Upper lobe of left lung (tissue), 6 donors: ENCODE results near the gene PPIG. TPM values are rescaled to one million over a fixed set of nuclear protein-coding genes. Genes with fewer than 3 reads are reported as not detected.
"Not testable (repeated sequence)": the region's sequence is repeated elsewhere in the genome, so short reads cannot be mapped to it uniquely, and the experiment has no call there.

Experiments used
- ATAC-seq, 2 donors: fragments of 200-7000 bp; cut with Tn5 transposase; one replicate each; pipeline ENCODE4 v1.9.1; 2022; ENCODE audit warnings: mild to moderate bottlenecking in 2 of 2, moderate library complexity in 2 of 2; ENCODE audit not compliant: low FRiP score in 2 of 2
- DNase-seq, 2 donors: peaks; one replicate each; pipeline ENCODE4 v3.0.0-alpha.2; 2019 to 2020
- H3K27ac ChIP-seq, 4 donors: fragments of 200-600 bp; sonication (generic); one replicate each; pipeline ENCODE4 v1.5.1; 2016 to 2019
- H3K27me3 ChIP-seq, 4 donors: fragments of 200-600 bp; sonication (generic); one replicate each; pipeline ENCODE4 v1.5.1; 2017 to 2019
- H3K36me3 ChIP-seq, 4 donors: fragments of 200-600 bp; sonication (generic); one replicate each; pipeline ENCODE4 v1.5.1; 2016 to 2019
- H3K4me1 ChIP-seq, 4 donors: fragments of 200-600 bp; sonication (generic); one replicate each; pipeline ENCODE4 v1.5.1; 2018 to 2019
- H3K4me3 ChIP-seq, 4 donors: fragments of 200-600 bp; sonication (generic); one replicate each; pipeline ENCODE4 v1.5.1; 2017 to 2019; ENCODE audit warnings: mild to moderate bottlenecking in 2 of 4, moderate library complexity in 1 of 4
- H3K9me3 ChIP-seq, 4 donors: fragments of 200-600 bp; sonication (generic); one replicate each; pipeline ENCODE4 v1.5.1; 2018 to 2019
- CTCF ChIP-seq, 6 experiments: fragments of 450-650 bp in 4 of 6; fragments of 200-600 bp in 2 of 6; sonication (generic) in 2 of 6; IDR thresholded peaks; one replicate each; pipeline ENCODE4 v1.5.1; 2016 to 2019; ENCODE audit warnings: antibody characterized with exemption in 6 of 6
- EP300 ChIP-seq, 4 donors: sonication (generic); formaldehyde crosslinking; IDR thresholded peaks; one replicate each; pipeline ENCODE4 v1.5.1; 2017; ENCODE audit warnings: antibody characterized with exemption in 4 of 4, control low read depth in 2 of 4
- POLR2A ChIP-seq, 4 donors: fragments of 450-650 bp; IDR thresholded peaks; one replicate each; pipeline ENCODE4 v1.5.1; 2016 to 2017; ENCODE audit warnings: antibody characterized with exemption in 4 of 4, mild to moderate bottlenecking in 2 of 4
- POLR2AphosphoS5 ChIP-seq, 2 donors: sonication (generic); formaldehyde crosslinking; IDR thresholded peaks; one replicate each; pipeline ENCODE4 v1.5.1; 2017; ENCODE audit warnings: antibody characterized with exemption in 2 of 2
- WGBS, 2 donors: methylation state at CpG; one replicate each; pipeline ENCODE4 v1.1.5; 2017 to 2018; 5-methylcytosine and 5-hydroxymethylcytosine counted together
- total RNA-seq, 6 donors: library from RNA; depleted of rRNA in 4 of 6; stranded (reverse); fragments of >200 nt in 4 of 6; gene quantifications; one replicate each; pipeline versions ENCODE4 v1.1.0 to v1.2.1, GENCODE V29; 2016 to 2021
- donor health status: DM: no; HTN: no; CAD: no; lungs with moderate emphysema.
- donor health status: DM: no; HTN: yes; CAD: no; lungs with severe emphysema.

The PPIG gene
- total RNA-seq, 6 donors from 2014 or later, result 27.3 to 69.5 (median 46.2) TPM

GRCh38 chr2:169676357-169676756, 92.2 kb downstream of the PPIG start:
- Histone ChIP-seq H3K27ac (no peak overlapping the region), H3K9me3 (no peaks in the 10 kb centered on the region), H3K36me3 (no peaks in the 10 kb centered on the region), H3K27me3 (no peaks in the 10 kb centered on the region), H3K4me3 (no peak overlapping the region), H3K4me1 (no peaks in the 10 kb centered on the region)
- ATAC-seq (no peak), DNase-seq (no peak)
- no peak for TF ChIP-seq POLR2AphosphoS5 (IDR thresholded peaks at IDR 0.05)
- no peak for TF ChIP-seq POLR2A (IDR thresholded peaks at IDR 0.05)
- TF ChIP-seq EP300 (IDR thresholded peaks at IDR 0.05), result no peak
- no peak for TF ChIP-seq CTCF (IDR thresholded peaks at IDR 0.05)
- 63 to 67% methylated on average over 3 of the region's 3 CpGs for WGBS, 2 donors

- no peak for DNase-seq
- Histone ChIP-seq H3K9me3 (no peaks in the 10 kb centered on the region), H3K27ac (no peak overlapping the region), H3K27me3 (no peaks in the 10 kb centered on the region), H3K4me1 (no peaks in the 10 kb centered on the region), H3K36me3 (no peaks in the 10 kb centered on the region), H3K4me3 (no peak overlapping the region)
- TF ChIP-seq POLR2AphosphoS5 (IDR thresholded peaks at IDR 0.05), result no peak
- no peak for TF ChIP-seq CTCF (IDR thresholded peaks at IDR 0.05)
- no peak for TF ChIP-seq EP300 (IDR thresholded peaks at IDR 0.05)
- no peak for TF ChIP-seq POLR2A (IDR thresholded peaks at IDR 0.05)
- 88 to 99% methylated on average over 6 of the region's 6 CpGs for WGBS, 2 donors
- no peak for ATAC-seq
Measured at GRCh38 chr2:169676850-169677249, 92.7 kb downstream of the PPIG start.

- no peaks in the 10 kb centered on the region for H3K36me3 ChIP-seq
- H3K27ac ChIP-seq, result no peak overlapping the region
- 65 to 72% methylated on average over 3 of the region's 3 CpGs for WGBS, 2 donors
- H3K4me1 ChIP-seq, result no peaks in the 10 kb centered on the region
- no peaks in the 10 kb centered on the region for H3K9me3 ChIP-seq
- no peak for DNase-seq
- ATAC-seq, result no peak
- TF ChIP-seq POLR2AphosphoS5 (IDR thresholded peaks at IDR 0.05) (no peak), EP300 (IDR thresholded peaks at IDR 0.05) (no peak), POLR2A (IDR thresholded peaks at IDR 0.05) (no peak), CTCF (IDR thresholded peaks at IDR 0.05) (no peak)
- no peak overlapping the region for H3K4me3 ChIP-seq
- no peaks in the 10 kb centered on the region for H3K27me3 ChIP-seq
Measured at GRCh38 chr2:169683054-169683424, 98.9 kb downstream of the PPIG start.

- WGBS, 2 donors, result 70 to 75% methylated on average over 3 of the region's 3 CpGs
- no peak overlapping the region for H3K4me3 ChIP-seq
- H3K9me3 ChIP-seq, result no peaks in the 10 kb centered on the region
- H3K27ac ChIP-seq, result no peak overlapping the region
- DNase-seq, result no peak
- no peaks in the 10 kb centered on the region for H3K36me3 ChIP-seq
- no peaks in the 10 kb centered on the region for H3K4me1 ChIP-seq
- H3K27me3 ChIP-seq, result no peaks in the 10 kb centered on the region
- no peak for ATAC-seq
- TF ChIP-seq EP300 (IDR thresholded peaks at IDR 0.05), result no peak
- TF ChIP-seq POLR2AphosphoS5 (IDR thresholded peaks at IDR 0.05), result no peak
- TF ChIP-seq POLR2A (IDR thresholded peaks at IDR 0.05), result no peak
- TF ChIP-seq CTCF (IDR thresholded peaks at IDR 0.05), result no peak
Measured at GRCh38 chr2:169683425-169684134, 99.4 kb downstream of the PPIG start.

GRCh38 chr2:169684135-169684565, 100.0 kb downstream of the PPIG start:
- no peak for ATAC-seq
- Histone ChIP-seq H3K4me3 (no peak overlapping the region), H3K27me3 (no peaks in the 10 kb centered on the region), H3K36me3 (no peaks in the 10 kb centered on the region), H3K4me1 (no peaks in the 10 kb centered on the region), H3K27ac (no peak overlapping the region), H3K9me3 (no peaks in the 10 kb centered on the region)
- DNase-seq, result no peak
- 77 to 79% methylated on average over 3 of the region's 3 CpGs for WGBS, 2 donors
- no peak for TF ChIP-seq CTCF (IDR thresholded peaks at IDR 0.05)
- no peak for TF ChIP-seq POLR2A (IDR thresholded peaks at IDR 0.05)
- TF ChIP-seq EP300 (IDR thresholded peaks at IDR 0.05), result no peak
- no peak for TF ChIP-seq POLR2AphosphoS5 (IDR thresholded peaks at IDR 0.05)

- not testable (repeated sequence) for H3K9me3 ChIP-seq
- 96 to 100% methylated on average over 2 of the region's 2 CpGs for WGBS, 2 donors
Measured at GRCh38 chr2:169684712-169685111, 100.6 kb downstream of the PPIG start.

GRCh38 chr2:169686825-169687224, 102.7 kb downstream of the PPIG start:
- not testable (repeated sequence) for H3K4me1 ChIP-seq, DNase-seq, H3K27me3 ChIP-seq, ATAC-seq, H3K36me3 ChIP-seq, H3K4me3 ChIP-seq, H3K9me3 ChIP-seq, H3K27ac ChIP-seq
- WGBS, 2 donors, result 82 to 90% methylated on average over 4 of the region's 4 CpGs

More at GRCh38 chr2:169684712-169685111, 100.6 kb downstream of the PPIG start:
- H3K4me3 ChIP-seq, H3K4me1 ChIP-seq, H3K27ac ChIP-seq, H3K36me3 ChIP-seq, ATAC-seq, H3K27me3 ChIP-seq, DNase-seq: not testable (repeated sequence)
